H1 (cell line): ENCODE results near the gene BAHD1. TPM values are rescaled to one million over a fixed set of nuclear protein-coding genes. Genes with fewer than 3 reads are reported as not detected.

Experiments
- JUN ChIP-seq: IDR thresholded peaks from 2 replicates; pipeline ENCODE4 v1.6.1; 2011; ENCODE audit warnings: low read depth, mild to moderate bottlenecking, improper control_type of control experiment, low read length
- NANOG ChIP-seq: IDR thresholded peaks from 2 replicates; pipeline ENCODE4 v1.6.1; 2011; ENCODE audit warnings: low read length, low read depth, mild to moderate bottlenecking, inconsistent platforms; ENCODE audit not compliant: insufficient read depth, poor library complexity, severe bottlenecking
- PHF8 ChIP-seq: fragments of 200-600 bp; sonication (generic); conservative IDR thresholded peaks from 2 replicates; pipeline ENCODE4 v1.7.1; 2012; ENCODE audit warnings: low read depth, mild to moderate bottlenecking, inconsistent platforms, low read length, moderate library complexity
- POLR2A ChIP-seq, 2 experiments: IDR thresholded peaks; 1 replicate in 1 of 2; 2 replicates in 1 of 2; pipeline ENCODE4 v1.6.1; 2011; ENCODE audit warnings: low read depth in 2 of 2, low read length in 2 of 2, mild to moderate bottlenecking in 2 of 2; ENCODE audit errors: control extremely low read depth in 1 of 2
- TAF7 ChIP-seq: optimal IDR thresholded peaks from 2 replicates; pipeline ENCODE3; 2011; ENCODE audit warnings: low read depth, mild to moderate bottlenecking, inconsistent platforms, low read length, moderate library complexity, borderline replicate concordance
- ZNF274 ChIP-seq: IDR thresholded peaks from 2 replicates; pipeline ENCODE4 v1.7.0; 2012; ENCODE audit warnings: low read length, borderline replicate concordance; ENCODE audit errors: extremely low read depth
- polyA plus RNA-seq, 7 experiments: library from polyadenylated mRNA; depleted of rRNA in 3 of 7; stranded (reverse) in 5 of 7; unstranded in 2 of 7; fragments of >200 nt in 5 of 7; fragments of 200-250 nt in 2 of 7; gene quantifications; 1 replicate in 5 of 7; 2 replicates in 1 of 7; 4 replicates in 1 of 7; pipeline versions ENCODE4 v1.2.1 to v1.2.3, GENCODE V29; 2011 to 2013; ENCODE audit warnings: missing spikeins in 2 of 7, mixed read lengths in 2 of 7
- total RNA-seq: library from RNA; stranded (reverse); fragmentation: NEBNext Ultra II Directional; extraction: Animal tissue kit (Norgen Biotek cat#: 25700); gene quantifications from 2 replicates; pipeline ENCODE4 v1.2.1, GENCODE V29; 2021
- TF ChIP-seq, protein P1 (sequence below): IDR thresholded peaks from 2 replicates; pipeline ENCODE4 v1.6.1; 2011; ENCODE audit warnings: low read depth, mild to moderate bottlenecking, low read length; ENCODE audit not compliant: insufficient read depth
- TF ChIP-seq, protein P2 (sequence below): IDR thresholded peaks from 2 replicates; pipeline ENCODE4 v1.6.1; 2011; ENCODE audit warnings: low read length, improper control_type of control experiment

The BAHD1 gene
- total and polyA plus RNA-seq, 2 of the 8 experiments (the other 6 are each of a cell fraction or from before 2014, with no cell fraction given), result 15.0 to 38.9 TPM

DNA sequence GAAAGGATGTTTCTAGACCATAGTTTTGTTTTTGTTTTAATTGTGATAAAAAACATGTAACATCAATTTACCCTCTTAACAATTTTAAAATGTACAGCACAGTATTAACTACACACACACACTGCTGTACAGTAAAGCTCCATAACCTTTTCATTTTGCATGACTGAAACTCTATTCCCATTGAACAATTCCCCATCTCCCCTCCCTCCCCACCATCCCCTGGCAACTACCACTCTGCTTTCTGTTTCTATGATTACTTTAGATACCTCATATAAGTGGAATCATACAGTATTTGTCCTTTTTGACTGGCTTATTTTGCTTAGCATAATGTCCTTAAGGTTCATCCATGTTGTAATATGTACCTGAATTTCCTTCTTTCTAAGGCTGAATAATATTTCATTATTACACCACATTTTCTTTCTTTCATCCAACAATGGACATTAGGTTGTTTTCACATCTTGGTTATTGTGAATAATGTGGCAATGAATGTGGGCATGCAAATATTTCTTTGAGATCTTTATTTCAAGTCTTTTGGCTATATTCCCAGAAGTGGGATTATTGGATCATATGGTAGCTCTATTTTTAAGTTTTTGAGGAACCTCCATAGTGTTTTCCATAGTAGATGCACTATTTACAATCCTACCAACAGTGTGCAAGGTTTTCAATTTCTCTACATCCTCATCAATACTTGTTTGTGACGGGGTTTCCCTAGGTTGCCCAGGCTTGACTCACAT, 40.8 kb downstream of the BAHD1 start (continued):
- TF ChIP-seq, protein P1, sequence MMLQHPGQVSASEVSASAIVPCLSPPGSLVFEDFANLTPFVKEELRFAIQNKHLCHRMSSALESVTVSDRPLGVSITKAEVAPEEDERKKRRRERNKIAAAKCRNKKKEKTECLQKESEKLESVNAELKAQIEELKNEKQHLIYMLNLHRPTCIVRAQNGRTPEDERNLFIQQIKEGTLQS, result no peak
- TF ChIP-seq ZNF274 (no peak), PHF8 (no peak), TAF7 (no peak), POLR2A (IDR thresholded peaks at IDR 0.05; ENCODE audit: control extremely low read depth in 1 of 2, low read depth in 2 of 2, low read length in 2 of 2) (no peak), NANOG (no peak), JUN (no peak)
- TF ChIP-seq, protein P2, sequence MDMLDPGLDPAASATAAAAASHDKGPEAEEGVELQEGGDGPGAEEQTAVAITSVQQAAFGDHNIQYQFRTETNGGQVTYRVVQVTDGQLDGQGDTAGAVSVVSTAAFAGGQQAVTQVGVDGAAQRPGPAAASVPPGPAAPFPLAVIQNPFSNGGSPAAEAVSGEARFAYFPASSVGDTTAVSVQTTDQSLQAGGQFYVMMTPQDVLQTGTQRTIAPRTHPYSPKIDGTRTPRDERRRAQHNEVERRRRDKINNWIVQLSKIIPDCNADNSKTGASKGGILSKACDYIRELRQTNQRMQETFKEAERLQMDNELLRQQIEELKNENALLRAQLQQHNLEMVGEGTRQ, result no peak
